HG03097 (cell line): ENCODE measurements around the gene RFC2.

Source experiments
- ATAC-seq: cut with Tn5 transposase; IDR thresholded peaks from one replicate; pipeline ENCODE4 v1.9.1; 2021; ENCODE audit not compliant: unreplicated experiment, low FRiP score

RFC2 gene

GRCh38 chr7:74194686-74195085 lies 59.5 kb downstream of the RFC2 start:
- ATAC-seq: no peak

DNA sequence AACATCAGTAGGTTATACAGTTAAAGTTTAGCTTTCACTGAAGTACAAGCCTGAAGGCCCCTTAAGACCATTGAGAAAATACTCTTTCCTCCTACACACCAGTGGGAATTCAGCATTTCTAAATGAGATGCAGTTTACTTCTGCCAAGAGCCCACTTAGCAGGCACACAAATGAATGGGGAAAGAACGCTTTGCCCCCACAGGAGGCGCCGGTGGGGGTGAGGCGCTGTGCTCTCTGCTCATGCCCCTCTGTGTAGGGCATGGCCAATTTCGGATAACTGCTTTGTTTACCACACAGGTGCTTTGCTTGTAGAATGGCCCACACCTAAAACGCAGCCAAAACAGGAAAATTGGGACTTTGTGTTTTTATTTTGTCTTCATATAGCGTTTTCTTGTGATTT lies 60.3 kb downstream of the RFC2 start:
- no peak for ATAC-seq

DNA sequence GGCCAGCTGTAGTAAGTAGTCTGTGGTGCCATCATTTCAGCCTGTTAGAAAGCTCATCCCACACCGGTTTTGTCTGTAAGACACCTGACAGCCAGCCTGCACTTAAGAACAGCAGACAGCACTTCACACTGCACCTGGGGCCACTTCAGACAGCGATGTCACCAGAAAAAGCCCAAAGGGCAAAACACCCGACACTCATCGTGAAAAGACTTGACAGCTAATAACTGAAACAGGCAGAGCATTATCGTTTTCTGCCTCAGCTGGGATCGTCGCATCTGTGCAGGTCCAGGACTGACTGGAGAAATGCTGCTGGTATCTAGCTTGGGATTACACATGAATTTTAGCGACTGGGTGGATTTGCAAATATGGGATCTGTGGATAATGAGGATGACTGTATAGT lies 61.1 kb downstream of the RFC2 start:
- ATAC-seq: no peak

DNA sequence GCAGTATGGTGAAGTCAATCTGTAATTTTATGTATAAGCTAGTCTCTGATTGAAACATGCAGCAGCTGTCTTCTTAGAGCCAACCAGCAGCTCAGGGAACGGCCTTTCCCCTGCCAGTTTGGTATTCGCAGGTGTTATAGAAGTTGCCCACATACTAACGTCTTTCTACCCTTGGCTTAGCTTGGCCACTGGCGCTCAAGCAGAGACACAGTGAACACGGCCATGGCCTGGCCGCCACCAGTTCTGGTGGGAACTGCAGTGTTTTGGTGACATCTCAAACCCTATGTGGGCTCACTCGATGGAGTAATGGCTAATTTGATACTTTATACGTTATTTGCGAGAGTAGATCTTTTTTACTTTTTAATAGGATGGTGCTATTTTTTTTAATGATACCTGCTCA lies 63.0 kb downstream of the RFC2 start:
- no peak for ATAC-seq

DNA sequence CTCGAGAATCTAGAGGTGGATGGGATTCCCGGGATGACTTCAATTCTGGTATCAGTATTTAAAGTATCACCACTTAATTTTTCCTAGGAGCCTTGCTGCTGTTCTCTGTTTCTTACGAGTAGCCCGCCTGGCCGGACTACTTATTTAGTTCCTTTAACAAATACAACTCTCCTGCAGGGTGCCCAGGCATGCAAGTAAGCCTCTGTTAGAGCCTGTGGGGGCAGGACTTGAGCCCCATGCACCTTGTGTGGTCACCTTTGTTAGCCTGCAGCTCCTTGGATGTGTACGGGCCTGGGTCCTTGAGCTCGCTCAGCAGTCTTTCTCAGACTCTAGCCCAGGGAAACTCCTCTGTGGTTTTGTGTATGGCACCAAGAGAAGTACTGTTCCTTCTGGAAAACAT lies 63.9 kb downstream of the RFC2 start:
- no peak for ATAC-seq

- ATAC-seq: no peak
Measured at GRCh38 chr7:74187915-74188675, 66.1 kb downstream of the RFC2 start.

DNA sequence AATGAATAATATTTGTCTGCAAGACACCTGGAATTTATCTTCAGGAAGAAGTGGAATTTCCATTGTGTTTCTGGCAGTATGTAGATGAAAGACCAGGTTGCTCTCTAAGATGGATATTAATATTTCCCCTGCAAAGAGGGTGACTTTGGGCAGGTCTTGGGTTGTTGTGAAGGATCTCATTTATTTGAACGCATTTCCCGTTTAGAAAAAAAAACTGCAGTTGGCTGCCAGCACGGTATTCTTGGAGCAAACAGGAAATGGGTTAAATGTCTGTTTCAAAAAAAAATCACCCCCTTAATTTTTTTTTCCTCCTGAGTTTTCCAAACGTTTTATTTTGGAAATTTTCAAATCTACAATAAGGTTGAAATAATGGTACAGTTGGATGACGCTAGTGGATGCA lies 68.6 kb downstream of the RFC2 start:
- ATAC-seq: no peak

DNA sequence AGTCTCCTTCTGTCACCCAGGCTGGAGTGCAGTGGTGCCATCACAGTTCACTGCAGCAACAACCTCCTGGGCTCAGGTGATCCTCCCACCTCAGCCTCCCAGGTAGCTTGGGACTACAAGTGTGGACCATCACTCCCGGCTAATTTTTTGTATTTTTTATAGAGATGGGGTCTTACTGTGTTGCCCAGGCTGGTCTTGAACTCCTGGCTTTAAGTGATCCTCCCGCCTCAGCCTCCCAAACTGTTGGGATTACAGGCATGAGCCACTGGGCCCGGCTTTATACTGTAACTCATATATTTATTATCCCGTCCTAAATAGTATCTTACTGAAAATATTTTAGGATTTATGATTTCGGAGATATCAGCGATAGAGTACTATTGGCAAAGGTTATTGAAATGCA lies 69.2 kb downstream of the RFC2 start:
- no peak for ATAC-seq

GRCh38 chr7:74183653-74184450 lies 70.3 kb downstream of the RFC2 start:
- no peak for ATAC-seq

DNA sequence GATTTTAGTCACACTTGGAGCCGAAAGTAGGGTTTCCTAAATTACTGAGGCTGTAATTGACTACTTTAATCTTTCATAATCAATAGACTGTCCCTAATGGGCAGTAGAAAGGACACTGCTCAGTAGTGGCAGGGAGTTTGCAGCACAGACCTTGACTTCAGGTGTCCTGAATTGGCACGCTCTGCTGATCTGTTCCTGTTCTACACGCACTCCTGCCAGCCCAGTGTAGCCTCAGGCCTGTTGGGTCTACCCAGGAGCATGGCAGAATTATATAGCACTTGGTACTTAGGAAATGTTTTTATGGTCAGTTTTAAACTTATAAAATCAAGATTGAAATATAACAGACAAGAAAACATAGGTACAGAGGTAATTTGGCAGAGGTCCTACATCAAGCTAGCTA lies 71.1 kb downstream of the RFC2 start:
- no peak for ATAC-seq

GRCh38 chr7:74182453-74183090 lies 71.6 kb downstream of the RFC2 start:
- ATAC-seq: no peak

DNA sequence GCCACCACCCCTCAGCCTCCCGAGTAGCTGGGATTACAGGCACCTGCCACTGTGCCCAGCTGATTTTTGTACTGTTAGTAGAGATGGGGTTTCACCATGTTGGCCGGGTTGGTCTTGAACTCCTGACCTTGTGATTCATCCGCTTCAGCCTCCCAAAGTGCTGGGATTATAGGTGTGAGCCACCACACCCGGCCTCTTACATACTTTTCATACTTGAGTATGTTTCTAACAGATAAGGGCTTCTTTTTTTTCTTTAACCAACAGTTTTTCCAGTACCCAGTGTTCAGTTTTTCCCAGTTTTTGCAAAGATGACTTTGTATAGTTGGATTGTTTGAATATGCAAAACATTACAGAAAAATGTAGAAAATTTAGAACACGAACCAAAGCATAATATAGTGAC lies 72.4 kb downstream of the RFC2 start:
- ATAC-seq: no peak
